Transverse colon (tissue), 3 donors: ENCODE data around the gene RAD54L2.

Experiments
- CTCF ChIP-seq, 5 experiments: fragments of 200-600 bp in 3 of 5; fragments of 450-650 bp in 2 of 5; sonication (generic) in 3 of 5; IDR thresholded peaks; 1 replicate in 2 of 5; 2 replicates in 3 of 5; pipeline ENCODE4 v1.5.1; 2016 to 2017; ENCODE audit warnings: antibody characterized with exemption in 5 of 5, inconsistent platforms in 3 of 5, mild to moderate bottlenecking in 2 of 5, moderate library complexity in 1 of 5
- EP300 ChIP-seq: sonication (generic); formaldehyde crosslinking; IDR thresholded peaks from one replicate; pipeline ENCODE4 v1.6.1; 2017; ENCODE audit warnings: antibody characterized with exemption, low read depth

- TF ChIP-seq CTCF (IDR thresholded peaks at IDR 0.05), result no peak
- TF ChIP-seq EP300, result no peak
Measured at GRCh38 chr3:51498876-51499738, 39.4 kb upstream of the RAD54L2 start.
